ENCODE measurements around the gene PCNA.

- TF ChIP-seq CTCF (IDR thresholded peaks at IDR 0.05) (no peak), POLR2A (IDR thresholded peaks at IDR 0.05) (no peak), EP300 (IDR thresholded peaks at IDR 0.05) (no peak)
Observed at GRCh38 chr20:5091902-5092301, 27.9 kb downstream of the PCNA start.

Measured in tibial nerve (tissue), 4 donors.